NCI-H2029 (cell line): ENCODE data around the gene TUNAR.

Experiments used
- DNase-seq: peaks from one replicate; lab custom pipeline; 2025; lab: John Stamatoyannopoulos, UW

Gene TUNAR

GRCh38 chr14:95872777-95873176 is 3.9 kb upstream of the TUNAR start:
- DNase-seq: no peak

- DNase-seq: no peak
Measured at GRCh38 chr14:95875831-95876760, 536 bp upstream of the TUNAR start.

- no peak for DNase-seq
Measured at GRCh38 chr14:95877633-95878032, 1.0 kb downstream of the TUNAR start.

- DNase-seq: no peak
Measured at GRCh38 chr14:95884377-95884776, 7.7 kb downstream of the TUNAR start.

- no peak for DNase-seq
Measured at GRCh38 chr14:95885278-95885677, 8.6 kb downstream of the TUNAR start.

- peak; percentile 9 for DNase-seq
Measured at GRCh38 chr14:95885866-95886265, 9.2 kb downstream of the TUNAR start.

GRCh38 chr14:95886366-95887056 is 9.9 kb downstream of the TUNAR start:
- no peak for DNase-seq

GRCh38 chr14:95887351-95887750 is 10.7 kb downstream of the TUNAR start:
- no peak for DNase-seq

- peak; percentile 60 for DNase-seq
Measured at GRCh38 chr14:95889236-95889979, 12.8 kb downstream of the TUNAR start.

GRCh38 chr14:95891742-95892141 is 15.1 kb downstream of the TUNAR start:
- DNase-seq: no peak

- no peak for DNase-seq
Measured at GRCh38 chr14:95892142-95892541, 15.5 kb downstream of the TUNAR start.

GRCh38 chr14:95895720-95896119 is 19.1 kb downstream of the TUNAR start:
- no peak for DNase-seq

GRCh38 chr14:95896498-95897135 is 20.0 kb downstream of the TUNAR start:
- no peak for DNase-seq

GRCh38 chr14:95897280-95897679 is 20.6 kb downstream of the TUNAR start:
- DNase-seq: no peak

GRCh38 chr14:95901054-95901453 is 24.4 kb downstream of the TUNAR start:
- no peak for DNase-seq

GRCh38 chr14:95902273-95902826 is 25.7 kb downstream of the TUNAR start:
- no peak for DNase-seq

- DNase-seq: no peak
Measured at GRCh38 chr14:95903165-95903564, 26.5 kb downstream of the TUNAR start.

- no peak for DNase-seq
Measured at GRCh38 chr14:95903616-95904107, 27.0 kb downstream of the TUNAR start.

- no peak for DNase-seq
Measured at GRCh38 chr14:95906591-95906990, 30.0 kb downstream of the TUNAR start.

- no peak for DNase-seq
Measured at GRCh38 chr14:95910628-95911027, 34.0 kb downstream of the TUNAR start.

- DNase-seq: no peak
Measured at GRCh38 chr14:95911456-95911855, 34.8 kb downstream of the TUNAR start.

- no peak for DNase-seq
Measured at GRCh38 chr14:95915330-95915729, 38.7 kb downstream of the TUNAR start.
